MM.1S (cell line): ENCODE results near the gene ADARB2.

ENCODE experiments used
- DNase-seq: peaks from one replicate; pipeline ENCODE4 v3.0.0-alpha.2; 2015
- H2AFZ ChIP-seq: fragments of 300-600 bp; sonication (generic); 2 replicates; pipeline ENCODE4 v1.6.0; 2016; ENCODE audit warnings: antibody characterized with exemption, low read length
- H3F3A ChIP-seq: fragments of 300-600 bp; sonication (generic); 2 replicates; pipeline ENCODE4 v1.6.1; 2016; ENCODE audit warnings: mild to moderate bottlenecking, antibody characterized with exemption, low read length, moderate library complexity, mixed read lengths; ENCODE audit not compliant: insufficient read depth
- H3K27ac ChIP-seq: fragments of 300-600 bp; sonication (generic); 2 replicates; pipeline ENCODE4 v1.5.1; 2016; ENCODE audit warnings: mild to moderate bottlenecking, low read length
- H3K27me3 ChIP-seq: fragments of 300-600 bp; sonication (generic); replicated peaks from 2 replicates; pipeline ENCODE4 v1.6.0; 2016; ENCODE audit warnings: low read length; ENCODE audit not compliant: insufficient read depth
- H3K36me3 ChIP-seq: fragments of 300-600 bp; sonication (generic); replicated peaks from 2 replicates; pipeline ENCODE4 v1.6.1; 2016; ENCODE audit warnings: mild to moderate bottlenecking, low read length, mixed read lengths; ENCODE audit not compliant: insufficient read depth
- H3K4me1 ChIP-seq: fragments of 300-600 bp; sonication (generic); 2 replicates; pipeline ENCODE4 v1.6.1; 2016; ENCODE audit warnings: low read length, mixed read lengths
- H3K4me2 ChIP-seq: fragments of 300-600 bp; sonication (generic); 2 replicates; pipeline ENCODE4 v1.6.0; 2016; ENCODE audit warnings: low read depth, low read length
- H3K4me3 ChIP-seq: fragments of 300-600 bp; sonication (generic); 2 replicates; pipeline ENCODE4 v1.5.1; 2016; ENCODE audit warnings: low read length, mixed read lengths
- H3K79me2 ChIP-seq: fragments of 300-600 bp; sonication (generic); 2 replicates; pipeline ENCODE4 v1.6.1; 2016; ENCODE audit warnings: mixed run types, low read length, mixed read lengths
- H3K9ac ChIP-seq: fragments of 300-600 bp; sonication (generic); 2 replicates; pipeline ENCODE4 v1.6.1; 2016; ENCODE audit warnings: low read length, mixed read lengths
- H3K9me2 ChIP-seq: fragments of 300-600 bp; sonication (generic); replicated peaks from 2 replicates; pipeline ENCODE4 v1.6.1; 2016; ENCODE audit warnings: mild to moderate bottlenecking, low read length, mixed read lengths; ENCODE audit not compliant: insufficient read depth
- H3K9me3 ChIP-seq: fragments of 300-600 bp; sonication (generic); replicated peaks from 2 replicates; pipeline ENCODE4 v1.6.1; 2016; ENCODE audit warnings: mild to moderate bottlenecking, low read length, mixed read lengths; ENCODE audit not compliant: insufficient read depth
- H4K20me1 ChIP-seq: fragments of 300-600 bp; sonication (generic); 2 replicates; pipeline ENCODE4 v1.6.1; 2016; ENCODE audit warnings: mild to moderate bottlenecking, low read length, moderate library complexity, mixed read lengths; ENCODE audit not compliant: insufficient read depth
- EZH2 ChIP-seq: fragments of 300-600 bp; sonication (generic); optimal IDR thresholded peaks from 2 replicates; pipeline ENCODE3; 2017; ENCODE audit warnings: low read depth, mild to moderate bottlenecking, antibody characterized with exemption, low read length, mixed read lengths
- EZH2phosphoT487 ChIP-seq: fragments of 300-600 bp; sonication (generic); IDR thresholded peaks from 2 replicates; pipeline ENCODE4 v1.6.1; 2018; ENCODE audit warnings: antibody characterized with exemption, low read length
- TF ChIP-seq, protein P1 (sequence below): fragments of 300-600 bp; sonication (generic); IDR thresholded peaks from 2 replicates; pipeline ENCODE4 v1.5.1; 2016; ENCODE audit warnings: antibody characterized with exemption, low read length, mixed read lengths

ADARB2 gene

DNA sequence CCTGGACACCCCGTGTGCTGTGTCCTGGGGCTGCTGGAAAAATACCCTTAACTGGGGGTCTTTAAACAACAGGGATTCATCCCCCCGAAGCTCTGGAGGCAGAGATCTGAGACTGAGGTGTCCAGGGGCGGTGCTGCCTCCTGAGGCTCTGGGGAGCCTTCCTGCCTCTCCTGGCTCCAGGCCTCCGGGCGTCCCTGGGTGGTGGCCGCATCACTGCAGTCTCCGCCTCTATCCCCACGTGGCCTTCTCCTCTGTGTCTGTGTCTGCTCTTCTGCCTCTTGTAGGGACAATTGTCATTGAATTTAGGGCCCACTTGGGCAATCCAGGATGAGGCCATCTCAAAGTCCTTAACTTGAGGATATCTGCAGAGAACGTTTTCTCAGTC is 464.6 kb downstream of the ADARB2 start:
- TF ChIP-seq, protein P1, sequence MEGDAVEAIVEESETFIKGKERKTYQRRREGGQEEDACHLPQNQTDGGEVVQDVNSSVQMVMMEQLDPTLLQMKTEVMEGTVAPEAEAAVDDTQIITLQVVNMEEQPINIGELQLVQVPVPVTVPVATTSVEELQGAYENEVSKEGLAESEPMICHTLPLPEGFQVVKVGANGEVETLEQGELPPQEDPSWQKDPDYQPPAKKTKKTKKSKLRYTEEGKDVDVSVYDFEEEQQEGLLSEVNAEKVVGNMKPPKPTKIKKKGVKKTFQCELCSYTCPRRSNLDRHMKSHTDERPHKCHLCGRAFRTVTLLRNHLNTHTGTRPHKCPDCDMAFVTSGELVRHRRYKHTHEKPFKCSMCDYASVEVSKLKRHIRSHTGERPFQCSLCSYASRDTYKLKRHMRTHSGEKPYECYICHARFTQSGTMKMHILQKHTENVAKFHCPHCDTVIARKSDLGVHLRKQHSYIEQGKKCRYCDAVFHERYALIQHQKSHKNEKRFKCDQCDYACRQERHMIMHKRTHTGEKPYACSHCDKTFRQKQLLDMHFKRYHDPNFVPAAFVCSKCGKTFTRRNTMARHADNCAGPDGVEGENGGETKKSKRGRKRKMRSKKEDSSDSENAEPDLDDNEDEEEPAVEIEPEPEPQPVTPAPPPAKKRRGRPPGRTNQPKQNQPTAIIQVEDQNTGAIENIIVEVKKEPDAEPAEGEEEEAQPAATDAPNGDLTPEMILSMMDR, result no peak
- TF ChIP-seq EZH2 (no peak), EZH2phosphoT487 (no peak)
- H3K4me2 ChIP-seq, result no peak overlapping the region
- no peak overlapping the region for H2AFZ ChIP-seq
- no peak overlapping the region for H3K4me3 ChIP-seq
- H4K20me1 ChIP-seq, result no peaks in the 10 kb centered on the region
- H3K4me1 ChIP-seq, result no peaks in the 10 kb centered on the region
- H3K9me3 ChIP-seq, result no peaks in the 10 kb centered on the region
- H3K79me2 ChIP-seq, result no peaks in the 10 kb centered on the region
- no peaks in the 10 kb centered on the region for H3F3A ChIP-seq
- no peaks in the 10 kb centered on the region for H3K9me2 ChIP-seq
- no peak for DNase-seq
- no peaks in the 10 kb centered on the region for H3K36me3 ChIP-seq
- no peaks in the 10 kb centered on the region for H3K27me3 ChIP-seq
- H3K9ac ChIP-seq, result no peak overlapping the region
- H3K27ac ChIP-seq, result no peak overlapping the region

GRCh38 chr10:1272079-1272776 is 465.1 kb downstream of the ADARB2 start:
- H3K36me3 ChIP-seq, result no peaks in the 10 kb centered on the region

DNA sequence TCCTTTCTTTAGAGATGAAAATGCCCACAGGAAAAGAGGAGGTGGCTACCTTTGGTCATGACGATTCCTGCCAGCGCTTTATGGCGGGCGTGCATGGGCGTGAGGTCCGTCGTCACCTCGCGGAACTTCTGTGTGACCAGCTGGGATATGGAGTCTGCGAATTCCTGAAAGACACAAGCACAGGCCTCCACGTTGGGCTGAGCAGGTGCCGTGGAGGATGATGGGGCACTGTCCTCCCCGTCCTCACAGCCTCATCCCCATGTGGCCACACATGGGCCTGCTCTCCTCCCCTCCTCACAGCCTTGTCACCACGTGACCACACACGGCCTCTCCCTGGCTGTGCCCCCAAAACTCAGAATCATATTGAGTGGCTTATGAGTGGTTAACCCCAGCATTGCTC is 466.4 kb downstream of the ADARB2 start:
- Histone ChIP-seq H3K9ac (no peak overlapping the region), H3K4me2 (no peak overlapping the region), H3K4me3 (no peak overlapping the region), H4K20me1 (no peaks in the 10 kb centered on the region), H3K79me2 (no peaks in the 10 kb centered on the region), H3K36me3 (no peaks in the 10 kb centered on the region), H3K9me2 (no peaks in the 10 kb centered on the region), H2AFZ (no peak overlapping the region), H3F3A (no peaks in the 10 kb centered on the region), H3K27ac (no peak overlapping the region), H3K4me1 (no peaks in the 10 kb centered on the region), H3K9me3 (no peaks in the 10 kb centered on the region), H3K27me3 (no peaks in the 10 kb centered on the region)
- TF ChIP-seq EZH2 (no peak), EZH2phosphoT487 (no peak)
- TF ChIP-seq, protein P1, result no peak
- no peak for DNase-seq

More at GRCh38 chr10:1272079-1272776, 465.1 kb downstream of the ADARB2 start:
- no peaks in the 10 kb centered on the region for H3K9me2 ChIP-seq
- no peak overlapping the region for H3K4me3 ChIP-seq
- DNase-seq, result no peak
- H3K27me3 ChIP-seq, result no peaks in the 10 kb centered on the region
- H3K9me3 ChIP-seq, result no peaks in the 10 kb centered on the region
- TF ChIP-seq, protein P1, result no peak
- TF ChIP-seq EZH2 (no peak), EZH2phosphoT487 (no peak)
- H3K9ac ChIP-seq, result no peak overlapping the region
- no peaks in the 10 kb centered on the region for H4K20me1 ChIP-seq
- H3K27ac ChIP-seq, result no peak overlapping the region
- no peaks in the 10 kb centered on the region for H3K4me1 ChIP-seq
- H2AFZ ChIP-seq, result no peak overlapping the region
- H3K4me2 ChIP-seq, result no peak overlapping the region
- H3K79me2 ChIP-seq, result no peaks in the 10 kb centered on the region
- no peaks in the 10 kb centered on the region for H3F3A ChIP-seq
